Stimulated activated CD4-positive, alpha-beta T cell treated with anti-CD3 and anti-CD28 coated beads, Interleukin-15, amount 100 ng/mL, for 1 hour (primary cell): ENCODE data around the gene RBM47.

Experiments
- DNase-seq, 2 donors: peaks; one replicate each; pipeline ENCODE4 v3.0.0-alpha.2; 2020; ENCODE audit warnings: low read depth in 1 of 2, low spot score in 1 of 2

The RBM47 gene

GRCh38 chr4:40502220-40502619 lies 127.4 kb downstream of the RBM47 start:
- no peak for DNase-seq

DNA sequence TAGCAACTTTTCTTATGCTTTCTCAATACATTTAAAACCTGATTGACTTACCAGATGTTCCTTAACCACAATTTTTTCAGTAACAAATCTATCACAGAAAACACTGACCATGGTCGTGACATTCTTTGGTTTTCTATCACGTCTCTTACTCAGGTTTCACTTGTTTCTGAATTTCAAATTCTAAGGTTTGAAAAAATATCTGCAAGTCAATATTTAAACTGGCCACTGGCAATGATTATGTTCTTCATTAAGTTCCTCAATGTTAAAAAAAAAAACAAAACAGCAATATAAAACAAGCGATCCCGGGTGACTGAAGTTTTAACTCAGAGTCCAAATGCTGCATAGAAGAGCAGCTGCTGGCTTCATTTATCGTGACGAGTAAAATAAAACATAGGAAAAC lies 128.9 kb downstream of the RBM47 start:
- DNase-seq = no peak

GRCh38 chr4:40493160-40493559 lies 136.5 kb downstream of the RBM47 start:
- DNase-seq = no peak

- DNase-seq = no peak
These were observed 137.0 kb downstream of the RBM47 start for GRCh38 chr4:40492691-40493090.

GRCh38 chr4:40490481-40490880 lies 139.2 kb downstream of the RBM47 start:
- DNase-seq = no peak

GRCh38 chr4:40489961-40490360 lies 139.7 kb downstream of the RBM47 start:
- DNase-seq = no peak

DNA sequence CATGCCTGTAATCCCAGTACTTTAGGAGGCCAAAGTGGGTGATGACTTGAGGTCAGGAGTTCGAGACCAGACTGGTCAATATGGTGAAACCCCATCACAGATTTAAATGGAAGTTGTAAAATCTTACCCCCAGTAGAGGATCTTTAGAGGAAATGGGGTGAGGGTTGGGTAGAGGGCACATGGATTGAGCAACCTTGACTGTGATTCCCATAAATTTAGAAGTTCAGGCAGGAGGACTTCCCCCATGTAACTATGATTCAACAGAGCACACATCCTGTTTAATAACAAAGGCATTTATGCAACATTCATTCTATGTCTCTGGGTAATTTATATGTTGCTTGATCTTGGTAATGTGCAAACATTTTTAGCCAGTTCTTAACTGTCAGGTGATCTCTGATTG lies 143.1 kb downstream of the RBM47 start:
- DNase-seq = no peak

DNA sequence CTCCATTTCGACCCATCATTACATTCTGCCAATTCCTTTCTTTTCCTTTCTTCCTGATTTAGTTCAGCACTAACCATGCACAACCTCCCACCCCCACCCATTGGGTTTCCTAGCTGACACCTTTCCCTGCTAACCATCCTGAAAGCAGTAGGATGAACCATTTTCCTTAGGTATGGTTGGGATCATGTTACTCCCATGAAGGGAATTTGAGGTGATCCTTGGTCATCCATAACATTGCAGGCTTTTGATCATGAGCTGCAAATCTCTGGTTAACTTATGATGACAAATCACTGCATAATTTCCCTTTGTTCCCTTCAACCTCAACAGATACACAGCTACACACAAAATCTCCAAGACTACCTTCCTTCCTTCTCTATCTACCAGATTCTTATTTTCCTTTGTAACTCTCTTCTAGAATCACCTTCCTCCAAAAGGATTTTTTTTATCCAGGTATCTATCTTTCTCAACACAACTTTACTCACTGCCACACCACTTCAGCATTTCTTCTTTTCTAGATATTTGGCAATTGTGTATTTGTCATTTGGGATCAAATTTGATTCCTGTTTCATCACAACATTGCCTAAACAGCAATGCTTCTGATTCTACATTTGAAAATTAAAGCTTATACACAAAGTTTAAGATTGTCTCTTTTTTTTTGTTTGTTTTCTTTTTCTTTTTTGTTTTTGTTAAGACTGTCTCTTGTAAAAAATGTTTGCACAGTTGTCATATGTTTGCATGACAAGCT lies 145.1 kb downstream of the RBM47 start:
- DNase-seq = no peak

DNA sequence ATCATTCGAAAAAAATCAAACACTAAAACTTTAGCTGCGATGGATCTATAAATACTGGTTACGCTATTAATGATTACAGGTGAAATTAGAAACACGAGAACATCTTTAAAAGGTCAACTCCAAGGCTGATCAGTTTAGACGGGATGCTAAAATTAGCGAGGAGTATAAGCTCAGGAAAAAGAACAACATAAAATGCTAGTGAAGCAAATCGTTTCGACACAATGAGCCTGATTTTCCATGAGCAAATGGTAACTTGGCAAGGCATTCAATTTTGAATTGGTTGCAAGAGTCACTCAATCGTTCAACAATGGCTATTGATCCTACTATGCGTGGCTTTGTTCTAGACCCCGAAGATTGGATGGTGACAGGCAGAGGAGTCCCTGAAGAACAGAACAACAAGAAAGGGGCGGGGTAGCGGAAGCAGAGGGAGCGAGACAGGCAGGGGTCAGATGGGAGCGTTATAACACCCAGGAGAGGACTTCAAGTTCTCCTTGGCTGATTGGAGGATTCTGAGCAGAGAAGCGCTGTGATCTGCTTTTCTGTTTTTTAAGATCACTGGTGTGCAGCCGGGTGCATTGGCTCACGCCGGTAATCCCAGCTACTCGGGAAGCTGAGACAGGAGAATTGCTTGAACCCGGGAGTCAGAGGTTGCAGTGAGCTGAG lies 146.5 kb downstream of the RBM47 start:
- no peak for DNase-seq

- DNase-seq = no peak
These were observed 147.7 kb downstream of the RBM47 start for GRCh38 chr4:40481977-40482376.

- no peak for DNase-seq
These were observed 149.4 kb downstream of the RBM47 start for GRCh38 chr4:40480291-40480690.

GRCh38 chr4:40479378-40479777 lies 150.3 kb downstream of the RBM47 start:
- no peak for DNase-seq

- no peak for DNase-seq
These were observed 154.1 kb downstream of the RBM47 start for GRCh38 chr4:40475609-40476008.

DNA sequence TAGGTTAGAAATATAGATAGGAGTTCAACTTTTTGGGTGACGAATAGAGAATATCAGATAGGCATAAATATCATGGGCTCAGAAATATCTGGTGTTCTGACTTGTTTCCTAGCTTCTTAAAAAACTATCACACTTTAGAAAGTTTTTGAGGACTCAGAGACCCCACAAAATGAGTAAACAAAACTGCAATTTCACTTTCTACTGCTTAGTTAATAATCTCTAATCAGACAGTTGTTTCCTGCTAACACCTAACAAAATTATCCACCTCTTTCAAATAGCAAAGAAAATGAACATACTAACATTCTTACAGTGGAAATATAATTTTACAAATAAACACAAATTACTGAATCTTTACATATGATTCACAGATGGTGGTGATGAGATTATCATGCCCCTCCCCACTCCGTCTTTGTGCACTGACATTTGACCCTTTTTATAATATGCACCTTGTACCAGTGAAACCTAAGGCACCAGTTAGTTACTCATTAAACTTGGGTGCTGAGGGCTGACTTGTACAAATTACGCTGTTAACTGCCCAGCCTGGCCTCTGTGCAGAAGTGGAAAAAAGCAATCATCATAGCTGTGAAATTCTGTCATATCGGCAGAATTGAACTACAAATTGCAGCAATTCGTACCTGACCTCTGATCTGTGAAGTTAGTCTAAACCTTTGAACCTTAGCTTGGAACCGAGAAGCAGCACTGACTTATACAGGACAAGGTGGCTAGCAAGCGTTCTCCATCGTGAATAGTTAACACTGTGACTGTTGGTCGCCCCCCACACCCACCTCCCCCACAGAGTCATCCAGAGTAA lies 155.9 kb downstream of the RBM47 start:
- DNase-seq = no peak

DNA sequence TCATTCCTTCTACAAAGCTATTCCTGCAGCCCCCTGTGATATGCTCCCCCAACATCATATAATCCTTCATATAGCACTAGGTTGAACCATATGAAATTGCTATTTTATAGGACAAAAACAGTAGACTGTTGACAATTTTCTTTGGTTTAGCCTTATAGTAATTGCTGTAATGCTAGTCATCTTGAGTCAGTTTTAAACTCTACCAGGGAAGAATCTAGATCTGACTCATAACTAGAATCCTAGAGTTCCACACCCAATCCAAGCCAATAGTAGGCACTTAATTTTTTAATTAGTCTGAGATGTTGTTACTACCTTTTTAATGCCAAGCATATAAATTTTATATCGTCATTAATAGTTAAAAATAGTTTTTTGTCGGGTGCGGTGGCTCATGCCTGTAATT lies 157.7 kb downstream of the RBM47 start:
- DNase-seq = no peak

DNA sequence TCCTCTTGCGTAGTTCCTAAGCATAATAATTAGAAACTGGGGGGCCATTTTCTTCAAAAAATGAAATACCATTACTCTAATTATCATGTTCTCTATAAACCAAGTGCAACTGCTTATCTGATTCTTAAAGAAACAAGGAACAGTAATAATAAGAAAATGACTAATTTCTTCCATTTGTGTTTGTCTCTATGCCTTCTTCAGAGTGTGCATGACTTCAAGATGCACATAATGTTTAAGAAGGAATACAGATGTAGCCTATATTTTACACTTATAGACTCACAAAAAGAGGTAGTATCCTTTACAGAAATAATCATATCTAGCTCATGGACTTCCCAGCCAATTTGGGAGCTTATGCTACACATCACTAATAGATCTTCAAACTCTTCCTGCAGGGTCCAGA lies 162.9 kb downstream of the RBM47 start:
- DNase-seq = no peak

- DNase-seq = no peak
These were observed 167.3 kb downstream of the RBM47 start for GRCh38 chr4:40462326-40462725.

DNA sequence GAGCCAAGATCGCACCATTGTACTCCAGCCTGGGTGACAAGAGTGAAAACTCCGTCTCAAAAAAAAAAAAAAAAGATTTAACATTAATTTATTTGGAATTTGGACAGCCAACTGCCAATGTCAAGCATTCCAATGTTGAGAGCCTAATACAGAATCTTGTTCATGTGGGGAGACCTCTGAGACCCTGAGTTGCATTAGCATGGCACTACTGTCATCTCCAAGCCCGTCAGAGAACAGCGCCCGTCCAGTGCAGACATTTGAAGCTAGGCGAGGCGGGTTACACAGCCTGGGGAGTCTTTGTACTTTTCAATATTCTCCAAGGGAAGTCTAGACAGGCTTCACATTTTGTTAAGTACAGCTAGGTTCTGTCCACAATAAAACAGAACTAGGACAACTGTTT lies 167.8 kb downstream of the RBM47 start:
- DNase-seq = no peak

DNA sequence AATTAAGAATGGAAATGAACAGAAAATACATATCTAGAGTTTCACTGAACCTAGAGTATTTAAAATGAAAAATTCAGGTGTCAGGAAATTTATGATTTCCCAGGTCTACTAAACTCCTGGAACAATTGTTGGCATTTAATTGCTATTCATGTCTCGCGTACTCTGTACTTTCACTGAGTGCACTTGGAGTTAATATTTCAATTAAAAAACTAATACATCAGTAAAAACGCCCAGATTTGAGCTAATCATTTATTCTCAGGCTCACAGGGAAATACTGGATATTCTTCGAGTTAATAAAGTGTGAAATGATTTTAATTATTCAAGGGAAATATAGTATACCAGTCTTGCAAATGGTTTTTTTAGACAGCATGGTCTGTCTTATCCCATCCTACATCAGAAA lies 168.6 kb downstream of the RBM47 start:
- DNase-seq = no peak

GRCh38 chr4:40458683-40459082 lies 171.0 kb downstream of the RBM47 start:
- no peak for DNase-seq

DNA sequence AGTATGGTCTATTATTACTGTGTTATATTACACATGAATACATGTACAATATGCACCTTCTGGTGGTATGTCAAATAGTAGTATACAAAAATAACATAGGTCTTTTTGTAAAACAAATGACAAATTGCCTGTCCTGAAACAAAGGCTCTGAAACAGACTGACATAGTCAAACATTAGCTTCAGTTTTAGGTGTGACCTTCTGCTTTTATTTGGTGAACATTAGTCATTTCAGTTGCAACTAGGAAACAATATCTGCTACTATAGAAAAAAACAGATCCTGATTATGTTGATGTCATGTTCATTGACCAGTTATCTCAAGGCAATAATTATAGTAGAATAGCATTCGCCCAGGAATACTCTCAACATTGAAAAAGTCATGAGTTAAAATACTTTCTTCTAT lies 171.6 kb downstream of the RBM47 start:
- DNase-seq = no peak

DNA sequence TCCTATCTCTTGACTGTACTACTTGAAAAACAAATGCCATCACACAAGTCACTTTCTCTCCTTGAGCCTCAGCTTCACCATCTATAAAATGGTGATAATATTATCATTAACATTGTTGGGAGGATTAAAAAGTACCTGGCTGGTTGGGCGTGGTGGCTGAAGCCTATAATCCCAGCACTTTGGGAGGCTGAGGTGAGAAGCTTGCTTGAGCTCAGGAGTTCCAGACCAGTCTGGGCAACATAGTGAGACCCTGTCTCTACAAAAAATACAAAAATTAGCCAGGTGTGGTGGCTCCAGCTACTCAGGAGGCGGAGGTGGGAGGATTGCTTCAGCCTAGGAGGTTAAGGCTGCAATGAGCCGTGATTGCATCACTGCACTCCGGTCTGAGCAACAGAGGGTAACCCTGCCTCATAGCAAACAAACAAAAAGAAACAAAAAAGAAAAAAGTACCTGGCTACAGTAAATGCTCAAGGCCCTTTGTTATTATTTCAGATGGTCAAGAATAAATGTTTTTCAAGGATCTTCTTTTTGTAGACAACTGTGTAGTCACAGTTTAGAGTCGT lies 174.2 kb downstream of the RBM47 start:
- no peak for DNase-seq
